Heart right ventricle (tissue), 16 donors: ENCODE results near the gene IL17RA. TPM values are rescaled to one million over a fixed set of nuclear protein-coding genes. Genes with fewer than 3 reads are reported as not detected.

Source experiments
- ATAC-seq, 8 donors: fragments of 200-7000 bp; cut with Tn5 transposase; one replicate each; pipeline ENCODE4 v1.9.1; 2020; ENCODE audit warnings: mild to moderate bottlenecking in 8 of 8, moderate library complexity in 8 of 8, moderate number of reproducible peaks in 1 of 8
- DNase-seq, 2 donors: peaks; one replicate each; pipeline ENCODE4 v3.0.0-alpha.2; 2020
- H3K27ac ChIP-seq, 10 donors: fragments of 200-600 bp; sonication (generic) in 2 of 10; one replicate each; pipeline versions ENCODE4 v1.5.0 to v1.8.0; 2020 to 2022; ENCODE audit warnings: mild to moderate bottlenecking in 3 of 10
- H3K27me3 ChIP-seq, 7 donors: fragments of 200-600 bp; one replicate each; pipeline ENCODE4 v1.8.0; 2021 to 2022; ENCODE audit warnings: mild to moderate bottlenecking in 2 of 7
- H3K36me3 ChIP-seq, 9 donors: fragments of 200-600 bp; sonication (generic) in 1 of 9; one replicate each; pipeline versions ENCODE4 v1.5.0 to v1.8.0; 2020 to 2022; ENCODE audit warnings: mild to moderate bottlenecking in 2 of 9
- H3K4me1 ChIP-seq, 9 donors: fragments of 200-600 bp; sonication (generic) in 1 of 9; one replicate each; pipeline versions ENCODE4 v1.5.0 to v1.8.0; 2020 to 2022; ENCODE audit warnings: mild to moderate bottlenecking in 4 of 9
- H3K4me3 ChIP-seq, 10 donors: fragments of 200-600 bp; sonication (generic) in 2 of 10; one replicate each; pipeline versions ENCODE4 v1.5.0 to v1.8.0; 2020 to 2022; ENCODE audit warnings: mild to moderate bottlenecking in 7 of 10, moderate library complexity in 2 of 10
- H3K9me3 ChIP-seq, 11 donors: fragments of 200-600 bp in 10 of 11; sonication (generic) in 2 of 11; one replicate each; pipeline versions ENCODE4 v1.5.0 to v1.8.0; 2013 to 2022; ENCODE audit warnings: mild to moderate bottlenecking in 2 of 11, control low read depth in 1 of 11, moderate library complexity in 1 of 11
- WGBS, 2 donors: extraction: QIAGEN DNeasy Blood & Tissue Kit; methylation state at CpG; one replicate each; pipeline ENCODE4 v1.1.7; 2013; ENCODE audit warnings: inconsistent platforms in 1 of 2; 5-methylcytosine and 5-hydroxymethylcytosine counted together
- intact Hi-C, 10 donors: fragments of 100-400 bp; cut with DNase I; formaldehyde crosslinking; loops; one replicate each; pipeline versions ENCODE4 v1.11.1 to v1.14.2; 2022
- polyA plus RNA-seq, 2 donors: library from polyadenylated mRNA; stranded (reverse); fragments of 200-250 nt; gene quantifications; one replicate each; pipeline ENCODE4 v1.2.3, GENCODE V29; 2013
- total RNA-seq, 10 donors: library from RNA; stranded (reverse); fragmentation: NEBNext Ultra II Directional in 3 of 10; extraction: Animal tissue kit (Norgen Biotek cat#: 25700) in 3 of 10; gene quantifications; one replicate each; pipeline versions ENCODE4 v1.2.1 to v1.2.4, GENCODE V29; 2021 to 2023
- TF ChIP-seq, protein P1 (sequence below), 9 donors: fragments of 200-600 bp; sonication (generic) in 2 of 9; IDR thresholded peaks; one replicate each; pipeline versions ENCODE4 v1.5.0 to v1.8.0; 2021 to 2022; ENCODE audit warnings: antibody characterized with exemption in 9 of 9, mild to moderate bottlenecking in 5 of 9, moderate library complexity in 1 of 9
- donor health status: Arrhythmogenic right ventricular cardiomyopathy.
- donor health status: ischemic (EF 13 %, LVEDD 7.1; RV severe dilation, severe dysfunction).
- donor health status: healthy with polysubstance abuse.
- donor health status: DM: no; HTN: yes; CAD: no.
- donor health status: DM: no; HTN: no; CAD: no.
- donor health status: ischemic (EF 25% LVEDD 6.9; RV normal size, moderate dysfunction).
- donor health status: ischemic (EF 25% LVEDD 5.7; RV mildly dilated, moderate dysfunction).
- donor health status: healthy.
- donor health status: DM: yes; HTN: yes; CAD: no.
- donor health status: Ischemic cardiomyopathy.
- donor health status: ischemic (EF 35%, LVEDD 5.7; RV mildly dilated, moderate dysfunction).
- donor health status: nonischemic (EF 11% LVEDD 7.7; RV severe dilation, severe dysfunction).
- donor health status: DM: yes; HTN: yes; CAD: no.
- donor health status: PGD.
- donor health status: ischemic (EF 29% LVEDD 5.4; RV normal size, mild dysfunction).
- donor health status: nonischemic (EF 23%, LVEDD 6.1; RV moderate dilation, normal function).

IL17RA gene
- total and polyA plus RNA-seq, 12 donors, result 4.0 to 15.9 (median 5.4) TPM

DNA sequence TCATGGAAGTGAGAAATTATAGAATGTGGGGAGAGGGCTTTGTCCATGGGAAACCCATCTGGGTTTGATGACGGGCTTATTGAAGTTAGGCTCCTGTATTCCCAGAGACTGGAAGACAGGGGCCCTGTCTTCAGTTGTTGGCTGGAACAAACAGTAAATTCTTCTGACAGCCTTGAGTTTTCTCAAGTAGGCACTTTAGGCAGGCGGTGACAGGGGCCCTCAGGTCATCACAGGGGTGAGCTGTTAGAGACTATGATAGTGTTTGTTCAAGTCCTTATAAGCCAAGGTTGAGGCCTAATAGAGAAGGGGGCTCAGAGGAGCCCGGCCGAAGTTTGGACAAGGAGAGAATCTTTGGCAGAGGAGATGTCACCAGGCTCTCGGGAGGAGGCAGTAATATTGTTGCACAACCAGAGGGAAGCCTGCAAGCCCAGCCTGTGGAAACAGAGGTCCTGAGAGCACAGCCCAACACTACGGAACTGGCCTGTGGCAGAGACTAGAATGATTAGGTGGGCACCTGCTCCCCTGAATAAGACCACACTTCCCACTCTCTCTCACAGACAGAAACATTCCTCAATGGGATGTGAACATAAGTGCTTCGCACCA lies 20.2 kb upstream of the IL17RA start:
- H3K9me3 ChIP-seq, result no peaks in the 10 kb centered on the region

DNA sequence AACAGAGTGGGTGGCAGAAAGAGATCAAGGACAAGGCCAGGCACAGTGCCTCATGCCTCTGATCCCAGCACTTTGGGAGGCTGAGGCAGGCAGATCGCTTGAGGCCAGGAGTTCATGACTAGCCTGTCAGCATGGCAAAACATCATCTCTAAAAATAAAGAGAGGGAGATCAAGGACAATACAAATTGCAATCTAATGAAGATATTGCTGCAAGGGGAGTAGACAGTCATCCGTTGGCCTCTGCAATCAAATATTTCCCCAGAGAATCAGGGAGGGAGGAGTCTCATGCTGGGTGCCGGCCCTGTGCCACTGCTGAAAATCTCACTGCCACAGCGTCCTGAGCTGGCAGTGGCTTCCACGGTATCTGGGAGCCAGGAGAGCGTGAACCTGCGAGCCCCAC lies 19.4 kb upstream of the IL17RA start:
- Histone ChIP-seq H3K27ac (peak overlapping the region in 1 of 10 donors; percentile 29), H3K27me3 (peaks cover 0 to 4% (median 0%) of the 10 kb centered on the region in 7 donors), H3K9me3 (no peaks in the 10 kb centered on the region), H3K36me3 (no peaks in the 10 kb centered on the region), H3K4me1 (peaks cover 0 to 26% (median 9%) of the 10 kb centered on the region in 9 donors), H3K4me3 (no peak overlapping the region)
- intact Hi-C loops, result no loop called here
- DNase-seq (no peak), ATAC-seq (peak in 6 of 8 donors; percentile 13 to 75 (median 35))
- TF ChIP-seq, protein P1, sequence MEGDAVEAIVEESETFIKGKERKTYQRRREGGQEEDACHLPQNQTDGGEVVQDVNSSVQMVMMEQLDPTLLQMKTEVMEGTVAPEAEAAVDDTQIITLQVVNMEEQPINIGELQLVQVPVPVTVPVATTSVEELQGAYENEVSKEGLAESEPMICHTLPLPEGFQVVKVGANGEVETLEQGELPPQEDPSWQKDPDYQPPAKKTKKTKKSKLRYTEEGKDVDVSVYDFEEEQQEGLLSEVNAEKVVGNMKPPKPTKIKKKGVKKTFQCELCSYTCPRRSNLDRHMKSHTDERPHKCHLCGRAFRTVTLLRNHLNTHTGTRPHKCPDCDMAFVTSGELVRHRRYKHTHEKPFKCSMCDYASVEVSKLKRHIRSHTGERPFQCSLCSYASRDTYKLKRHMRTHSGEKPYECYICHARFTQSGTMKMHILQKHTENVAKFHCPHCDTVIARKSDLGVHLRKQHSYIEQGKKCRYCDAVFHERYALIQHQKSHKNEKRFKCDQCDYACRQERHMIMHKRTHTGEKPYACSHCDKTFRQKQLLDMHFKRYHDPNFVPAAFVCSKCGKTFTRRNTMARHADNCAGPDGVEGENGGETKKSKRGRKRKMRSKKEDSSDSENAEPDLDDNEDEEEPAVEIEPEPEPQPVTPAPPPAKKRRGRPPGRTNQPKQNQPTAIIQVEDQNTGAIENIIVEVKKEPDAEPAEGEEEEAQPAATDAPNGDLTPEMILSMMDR (IDR thresholded peaks at IDR 0.05), result no peak
- 52 to 62% methylated on average over 7 of the region's 7 CpGs for WGBS, 2 donors

More for the DNA sequence above, 20.2 kb upstream of the IL17RA start:
- H3K36me3 ChIP-seq, result no peaks in the 10 kb centered on the region
- peak overlapping the region in 2 of 10 donors; percentile 29 to 56 for H3K27ac ChIP-seq
- TF ChIP-seq, protein P1 (IDR thresholded peaks at IDR 0.05), result no peak
- peaks cover 0 to 4% (median 0%) of the 10 kb centered on the region in 7 donors for H3K27me3 ChIP-seq
- H3K4me3 ChIP-seq, result no peak overlapping the region
- intact Hi-C loops, result no loop called here
- peak in 4 of 8 donors; percentile 16 to 42 (median 26) for ATAC-seq
- DNase-seq, result no peak
- WGBS, 2 donors, result 76 to 77% methylated on average over 7 of the region's 7 CpGs
- peaks cover 0 to 26% (median 9%) of the 10 kb centered on the region in 9 donors for H3K4me1 ChIP-seq

DNA sequence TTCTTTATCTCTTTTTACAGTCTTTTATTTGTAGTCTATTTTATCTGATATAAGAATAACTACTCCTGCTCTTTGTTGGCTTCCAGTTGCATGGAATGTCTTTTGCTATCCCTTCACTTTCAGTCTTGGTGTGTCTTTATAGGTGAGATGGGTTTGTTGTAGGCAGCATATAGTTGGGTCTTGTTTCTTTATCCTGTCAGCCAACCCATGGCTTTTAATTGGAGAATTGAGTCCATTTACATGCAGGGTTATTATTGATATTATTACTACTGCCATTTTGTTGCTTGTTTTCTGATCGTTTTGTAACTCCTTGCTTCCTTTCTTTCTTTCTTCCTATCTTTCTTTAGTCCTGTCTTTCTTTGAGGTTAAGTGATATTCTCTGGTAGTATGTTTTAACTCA lies 11.9 kb upstream of the IL17RA start:
- 62 to 64% methylated on average over 1 of the region's 1 CpG for WGBS, 2 donors
- Histone ChIP-seq H3K4me1 (peaks cover 0 to 18% (median 0%) of the 10 kb centered on the region in 9 donors), H3K27me3 (peaks cover 0 to 3% (median 0%) of the 10 kb centered on the region in 7 donors), H3K36me3 (no peaks in the 10 kb centered on the region), H3K9me3 (peaks cover 0 to 6% (median 0%) of the 10 kb centered on the region in 11 donors), H3K4me3 (no peak overlapping the region), H3K27ac (no peak overlapping the region)
- intact Hi-C loops, result loop anchor here in 5 of 10 donors (5.0 to 10.0 kb wide), 4 partner anchors 292 to 429 kb away; partner anchors contain the start of gene CECR2 (in 1 of the 5)
- TF ChIP-seq, protein P1 (IDR thresholded peaks at IDR 0.05), result no peak
- DNase-seq (no peak), ATAC-seq (no peak)

DNA sequence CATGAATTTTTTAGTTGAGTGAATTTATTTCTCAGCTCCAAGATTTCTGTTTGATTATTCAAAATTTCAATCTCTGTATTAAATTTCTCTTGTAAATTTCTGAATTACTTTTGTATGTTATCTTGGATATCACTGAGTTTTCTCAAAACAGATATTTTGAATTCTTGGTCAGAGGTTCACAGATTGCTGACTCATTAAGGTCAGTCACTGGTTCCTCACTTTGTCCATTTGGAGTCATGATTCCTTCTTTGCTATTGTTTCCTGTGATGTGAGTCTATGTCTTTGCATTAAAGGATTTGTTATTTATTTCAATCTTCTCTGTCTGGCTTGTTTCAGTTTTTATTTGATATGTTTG lies 10.2 kb upstream of the IL17RA start:
- no peak overlapping the region for H3K4me3 ChIP-seq
- H3K27ac ChIP-seq, result no peak overlapping the region
- ATAC-seq (no peak), DNase-seq (no peak)
- H3K9me3 ChIP-seq, result peaks cover 0 to 6% (median 0%) of the 10 kb centered on the region in 11 donors
- TF ChIP-seq, protein P1 (IDR thresholded peaks at IDR 0.05), result no peak
- intact Hi-C loops, result loop anchor here in 9 of 10 donors (2.0 to 10.0 kb wide), 8 partner anchors 93 to 428 kb away; partner anchors contain the start of gene CECR2 (in 2 of the 9)
- H3K4me1 ChIP-seq, result peaks cover 0 to 18% (median 0%) of the 10 kb centered on the region in 9 donors
- H3K27me3 ChIP-seq, result peaks cover 0 to 3% (median 0%) of the 10 kb centered on the region in 7 donors
- H3K36me3 ChIP-seq, result no peaks in the 10 kb centered on the region
